Mesothelial cell of epicardium (in vitro differentiated cells): ENCODE data around the gene LAMA3. TPM values are rescaled to one million over a fixed set of nuclear protein-coding genes. Genes with fewer than 3 reads are reported as not detected.
A peak's percentile ranks its signal among the peaks of the same experiment; 100 is the strongest.

Source experiments
- DNase-seq, 2 experiments: peaks; one replicate each; pipeline ENCODE4 v3.0.0; 2021; ENCODE audit warnings: low spot score in 2 of 2; ENCODE audit not compliant: unreplicated experiment in 2 of 2
- H3K27ac Mint-ChIP-seq: 2 replicates; pipeline ENCODE4 v1.8.0; 2021; ENCODE audit warnings: mixed read lengths
- H3K27me3 Mint-ChIP-seq: 2 replicates; pipeline ENCODE4 v1.8.0; 2021; ENCODE audit warnings: low read depth, mixed read lengths
- H3K36me3 Mint-ChIP-seq: 2 replicates; pipeline ENCODE4 v1.8.0; 2021; ENCODE audit warnings: mixed read lengths
- H3K4me1 Mint-ChIP-seq: 2 replicates; pipeline ENCODE4 v1.8.0; 2021; ENCODE audit warnings: mixed read lengths
- H3K4me3 Mint-ChIP-seq: 2 replicates; pipeline ENCODE4 v1.8.0; 2021; ENCODE audit warnings: mild to moderate bottlenecking, moderate library complexity, mixed read lengths
- H3K9me3 Mint-ChIP-seq: 2 replicates; pipeline ENCODE4 v1.8.0; 2021; ENCODE audit warnings: mixed read lengths
- total RNA-seq: library from RNA; stranded (reverse); gene quantifications from 3 replicates; pipeline ENCODE4 v1.2.1, GENCODE V29; 2021
- TF ChIP-seq, protein P1 (sequence below): fragments of 200-600 bp; sonication (generic); IDR thresholded peaks from one replicate; pipeline ENCODE4 v1.5.0; 2021; ENCODE audit warnings: antibody characterized with exemption; ENCODE audit not compliant: unreplicated experiment

The LAMA3 gene
- total RNA-seq, 1 donor from 2014 or later = 6.7 TPM

DNA sequence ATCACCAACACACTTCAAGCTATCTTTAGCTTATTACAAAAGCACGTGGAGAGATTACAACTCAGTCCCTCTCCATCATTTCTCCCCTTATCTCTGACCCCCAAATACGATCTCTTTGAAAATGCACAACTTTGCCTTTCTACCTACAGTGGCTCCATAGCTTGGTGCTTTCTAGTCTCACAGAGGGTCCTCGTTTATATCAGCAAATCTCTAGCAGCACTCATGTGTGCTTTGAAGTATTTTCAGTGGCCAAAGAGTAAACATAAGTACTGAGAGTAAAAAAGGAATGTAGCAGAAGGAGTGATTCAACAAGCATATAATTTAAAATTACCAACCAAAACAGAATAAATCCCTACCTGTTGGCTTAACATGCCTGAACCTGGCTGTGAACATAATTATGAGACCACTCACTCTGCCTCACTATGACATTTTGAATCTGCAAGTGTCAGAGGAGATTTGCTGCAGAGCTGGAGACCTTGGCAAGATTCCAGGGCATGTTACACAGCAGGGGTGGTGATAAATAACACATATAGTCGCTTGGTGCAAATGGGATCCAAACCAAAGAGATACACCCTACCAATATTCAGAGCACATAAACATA is 54.6 kb downstream of the LAMA3 start:
- Mint-ChIP-seq H3K36me3 (peaks cover 2% of the 10 kb centered on the region), H3K9me3 (peaks cover 6% of the 10 kb centered on the region), H3K4me1 (peaks cover 37% of the 10 kb centered on the region), H3K4me3 (no peak overlapping the region), H3K27me3 (no peaks in the 10 kb centered on the region), H3K27ac (peak overlapping the region; percentile 45)
- TF ChIP-seq, protein P1, sequence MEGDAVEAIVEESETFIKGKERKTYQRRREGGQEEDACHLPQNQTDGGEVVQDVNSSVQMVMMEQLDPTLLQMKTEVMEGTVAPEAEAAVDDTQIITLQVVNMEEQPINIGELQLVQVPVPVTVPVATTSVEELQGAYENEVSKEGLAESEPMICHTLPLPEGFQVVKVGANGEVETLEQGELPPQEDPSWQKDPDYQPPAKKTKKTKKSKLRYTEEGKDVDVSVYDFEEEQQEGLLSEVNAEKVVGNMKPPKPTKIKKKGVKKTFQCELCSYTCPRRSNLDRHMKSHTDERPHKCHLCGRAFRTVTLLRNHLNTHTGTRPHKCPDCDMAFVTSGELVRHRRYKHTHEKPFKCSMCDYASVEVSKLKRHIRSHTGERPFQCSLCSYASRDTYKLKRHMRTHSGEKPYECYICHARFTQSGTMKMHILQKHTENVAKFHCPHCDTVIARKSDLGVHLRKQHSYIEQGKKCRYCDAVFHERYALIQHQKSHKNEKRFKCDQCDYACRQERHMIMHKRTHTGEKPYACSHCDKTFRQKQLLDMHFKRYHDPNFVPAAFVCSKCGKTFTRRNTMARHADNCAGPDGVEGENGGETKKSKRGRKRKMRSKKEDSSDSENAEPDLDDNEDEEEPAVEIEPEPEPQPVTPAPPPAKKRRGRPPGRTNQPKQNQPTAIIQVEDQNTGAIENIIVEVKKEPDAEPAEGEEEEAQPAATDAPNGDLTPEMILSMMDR = no peak
- DNase-seq = no peak

DNA sequence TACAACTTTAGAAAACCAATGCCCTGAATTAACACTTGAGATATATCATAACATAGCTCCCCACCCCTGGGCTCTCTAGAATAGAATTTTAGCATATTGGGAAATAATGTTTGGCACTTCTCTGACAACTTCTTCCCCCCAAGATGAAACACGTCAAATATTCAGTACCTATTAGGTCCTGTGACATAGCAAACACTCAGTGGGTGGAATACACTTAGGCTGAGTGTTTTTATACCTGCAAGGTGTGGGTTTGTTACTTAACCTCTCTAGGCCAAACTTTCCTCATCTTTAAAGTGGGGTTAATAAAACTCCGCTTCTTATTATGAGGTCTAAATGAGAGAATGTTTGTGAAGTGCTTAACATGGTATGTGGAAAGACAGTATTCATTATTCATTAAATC is 56.1 kb downstream of the LAMA3 start:
- no peaks in the 10 kb centered on the region for H3K27me3 Mint-ChIP-seq
- TF ChIP-seq, protein P1 = no peak
- H3K9me3 Mint-ChIP-seq = peaks cover 16% of the 10 kb centered on the region
- no peak for DNase-seq
- peaks cover 5% of the 10 kb centered on the region for H3K36me3 Mint-ChIP-seq
- H3K4me3 Mint-ChIP-seq = no peak overlapping the region
- peaks cover 28% of the 10 kb centered on the region for H3K4me1 Mint-ChIP-seq
- H3K27ac Mint-ChIP-seq = no peak overlapping the region

DNA sequence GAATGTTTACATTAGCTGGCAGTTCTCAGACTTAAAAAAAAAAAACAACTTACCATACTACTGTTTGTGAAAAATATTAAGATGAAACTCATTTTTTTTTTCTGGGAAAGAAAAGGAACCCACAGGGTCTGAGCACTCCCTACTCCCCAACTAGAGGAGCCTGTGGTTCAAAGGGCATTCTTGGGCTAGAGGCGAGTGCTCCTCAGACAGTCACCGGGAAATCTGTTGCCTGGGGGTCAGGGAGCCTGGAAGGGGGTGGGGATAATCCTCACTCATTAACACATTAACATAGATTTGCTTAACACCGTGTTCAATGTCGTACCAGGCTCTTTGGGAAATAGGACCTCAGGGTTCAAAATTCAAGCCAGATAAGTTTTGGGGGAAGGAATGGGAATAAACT is 57.6 kb downstream of the LAMA3 start:
- Mint-ChIP-seq H3K4me3 (no peak overlapping the region), H3K4me1 (peaks cover 26% of the 10 kb centered on the region), H3K9me3 (peaks cover 16% of the 10 kb centered on the region), H3K27me3 (no peaks in the 10 kb centered on the region), H3K36me3 (peaks cover 5% of the 10 kb centered on the region), H3K27ac (no peak overlapping the region)
- DNase-seq = no peak
- TF ChIP-seq, protein P1 = no peak

DNA sequence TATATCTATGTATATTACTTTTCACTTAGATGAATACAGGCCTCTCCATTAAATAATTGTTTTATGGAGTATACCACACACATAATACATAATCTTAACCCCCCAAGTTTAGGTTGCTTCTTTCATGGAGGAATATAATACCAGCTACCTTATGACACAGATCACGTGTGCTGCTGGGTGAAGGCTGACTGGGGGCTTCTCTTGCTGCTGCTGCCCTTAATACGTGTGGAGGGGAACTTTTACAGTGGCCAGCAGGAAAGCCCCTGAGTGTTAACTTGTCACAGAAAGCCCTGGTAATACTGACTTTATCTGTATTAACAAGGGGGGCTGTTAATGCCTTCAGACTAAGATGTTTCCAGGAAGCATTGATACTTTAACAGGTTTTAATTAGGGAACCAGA is 63.1 kb downstream of the LAMA3 start:
- Mint-ChIP-seq H3K9me3 (peaks cover 15% of the 10 kb centered on the region), H3K4me3 (no peak overlapping the region), H3K27me3 (no peaks in the 10 kb centered on the region), H3K4me1 (peaks cover 6% of the 10 kb centered on the region), H3K27ac (no peak overlapping the region), H3K36me3 (peaks cover 5% of the 10 kb centered on the region)
- no peak for DNase-seq
- TF ChIP-seq, protein P1 = no peak

DNA sequence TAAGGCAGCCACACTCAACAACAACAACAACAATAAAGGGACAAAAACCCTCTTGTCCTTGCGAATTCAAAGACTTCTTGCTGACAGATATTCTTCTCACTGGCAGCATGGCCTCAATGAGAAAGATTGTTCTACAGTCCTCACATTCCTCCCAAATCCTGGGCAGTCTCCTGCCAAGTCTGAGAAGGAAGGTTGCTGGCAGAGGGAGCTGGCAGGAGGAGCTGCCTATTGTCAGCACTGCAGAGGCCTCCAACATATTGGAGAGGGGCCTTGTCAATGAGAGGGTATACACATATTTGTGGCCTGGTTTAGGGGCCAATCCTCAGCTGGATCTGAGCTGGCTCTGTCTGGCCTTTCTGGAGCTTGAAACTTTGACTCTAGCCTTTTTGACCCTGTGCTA is 63.5 kb downstream of the LAMA3 start:
- peaks cover 10% of the 10 kb centered on the region for H3K9me3 Mint-ChIP-seq
- H3K27me3 Mint-ChIP-seq = no peaks in the 10 kb centered on the region
- peaks cover 10% of the 10 kb centered on the region for H3K4me1 Mint-ChIP-seq
- H3K36me3 Mint-ChIP-seq = peaks cover 2% of the 10 kb centered on the region
- H3K27ac Mint-ChIP-seq = peak overlapping the region; percentile 50
- DNase-seq = no peak
- TF ChIP-seq, protein P1 = no peak
- no peak overlapping the region for H3K4me3 Mint-ChIP-seq
